Endothelial cell (in vitro differentiated cells): ENCODE data around the gene FSD1. TPM values are rescaled to one million over a fixed set of nuclear protein-coding genes. Genes with fewer than 3 reads are reported as not detected.

Experiments
- DNase-seq: peaks from one replicate; pipeline ENCODE4 v3.0.0; 2021; ENCODE audit warnings: low spot score
- H3K27ac Mint-ChIP-seq: one replicate; pipeline ENCODE4 v1.8.0; 2021; ENCODE audit warnings: mixed read lengths, inconsistent platforms; ENCODE audit not compliant: unreplicated experiment
- H3K27me3 Mint-ChIP-seq: one replicate; pipeline ENCODE4 v1.8.0; 2021; ENCODE audit warnings: mild to moderate bottlenecking, moderate library complexity, mixed read lengths, inconsistent platforms; ENCODE audit not compliant: unreplicated experiment
- H3K36me3 Mint-ChIP-seq: one replicate; pipeline ENCODE4 v1.8.0; 2021; ENCODE audit warnings: mild to moderate bottlenecking, low read depth, mixed read lengths, inconsistent platforms; ENCODE audit not compliant: unreplicated experiment
- H3K4me1 Mint-ChIP-seq: one replicate; pipeline ENCODE4 v1.8.0; 2021; ENCODE audit warnings: mild to moderate bottlenecking, mixed read lengths, inconsistent platforms; ENCODE audit not compliant: unreplicated experiment
- H3K4me3 Mint-ChIP-seq: one replicate; pipeline ENCODE4 v1.8.0; 2021; ENCODE audit warnings: mild to moderate bottlenecking, mixed read lengths, inconsistent platforms; ENCODE audit not compliant: unreplicated experiment
- H3K9me3 Mint-ChIP-seq: one replicate; pipeline ENCODE4 v1.8.0; 2021; ENCODE audit warnings: mixed read lengths, inconsistent platforms; ENCODE audit not compliant: unreplicated experiment
- CTCF ChIP-seq: fragments of 200-600 bp; sonication (generic); IDR thresholded peaks from one replicate; pipeline ENCODE4 v1.5.0; 2021; ENCODE audit warnings: antibody characterized with exemption; ENCODE audit not compliant: unreplicated experiment
- total RNA-seq: library from RNA; stranded (reverse); fragmentation: NEBNext Ultra II Directional; extraction: Animal tissue kit (Norgen Biotek cat#: 25700); gene quantifications from one replicate; pipeline ENCODE4 v1.2.1, GENCODE V29; 2021; ENCODE audit not compliant: unreplicated experiment

The FSD1 gene
- total RNA-seq, 1 donor from 2014 or later = 19.0 TPM

- no peaks in the 10 kb centered on the region for H3K9me3 Mint-ChIP-seq
- H3K27me3 Mint-ChIP-seq = peaks cover 15% of the 10 kb centered on the region
- H3K36me3 Mint-ChIP-seq = peaks cover 8% of the 10 kb centered on the region
- TF ChIP-seq CTCF = no peak
- no peak for DNase-seq
- H3K4me3 Mint-ChIP-seq = peak overlapping the region; percentile 37
- H3K4me1 Mint-ChIP-seq = peaks cover 28% of the 10 kb centered on the region
- no peak overlapping the region for H3K27ac Mint-ChIP-seq
Measured at GRCh38 chr19:4371247-4372164, 67.1 kb downstream of the FSD1 start.

GRCh38 chr19:4372165-4373012, 68.0 kb downstream of the FSD1 start:
- DNase-seq = no peak
- H3K27ac Mint-ChIP-seq = peak overlapping the region; percentile 9
- TF ChIP-seq CTCF = no peak
- H3K4me3 Mint-ChIP-seq = no peak overlapping the region
- peaks cover 18% of the 10 kb centered on the region for H3K27me3 Mint-ChIP-seq
- peaks cover 31% of the 10 kb centered on the region for H3K4me1 Mint-ChIP-seq
- peaks cover 8% of the 10 kb centered on the region for H3K36me3 Mint-ChIP-seq
- no peaks in the 10 kb centered on the region for H3K9me3 Mint-ChIP-seq

GRCh38 chr19:4373013-4373367, 68.6 kb downstream of the FSD1 start:
- Mint-ChIP-seq H3K4me1 (peaks cover 30% of the 10 kb centered on the region), H3K27ac (no peak overlapping the region), H3K9me3 (no peaks in the 10 kb centered on the region)

More at GRCh38 chr19:4373013-4373367, 68.6 kb downstream of the FSD1 start:
- no peak for TF ChIP-seq CTCF
- no peak for DNase-seq
- H3K36me3 Mint-ChIP-seq = peaks cover 8% of the 10 kb centered on the region
- H3K4me3 Mint-ChIP-seq = no peak overlapping the region
- H3K27me3 Mint-ChIP-seq = peaks cover 14% of the 10 kb centered on the region

Other genes starting within 250 kb of the FSD1 start
- 14.5 TPM for gene ZBTB7A, start 237.7 kb upstream of the FSD1 start, total RNA-seq
- gene MAP2K2, start 180.5 kb upstream of the FSD1 start, total RNA-seq = 153 TPM
- not detected for gene CREB3L3, start 151.0 kb upstream of the FSD1 start, total RNA-seq
- gene SIRT6, start 122.0 kb upstream of the FSD1 start, total RNA-seq = 24.6 TPM
- gene ANKRD24, start 121.9 kb upstream of the FSD1 start, total RNA-seq = 0.82 TPM
- gene EBI3, start 75.1 kb upstream of the FSD1 start, total RNA-seq = 9.7 TPM
- gene YJU2, start 57.5 kb upstream of the FSD1 start, total RNA-seq = 15.4 TPM
- 0.90 TPM for gene SHD, start 25.3 kb upstream of the FSD1 start, total RNA-seq
- gene TMIGD2, start 2.2 kb upstream of the FSD1 start, total RNA-seq = not detected
- gene STAP2, start 34.2 kb downstream of the FSD1 start, total RNA-seq = 66.2 TPM
- 18.3 TPM for gene MPND, start 39.0 kb downstream of the FSD1 start, total RNA-seq
- gene SH3GL1, start 95.9 kb downstream of the FSD1 start, total RNA-seq = 128 TPM
- 29.8 TPM for gene CHAF1A, start 98.0 kb downstream of the FSD1 start, total RNA-seq
- gene UBXN6, start 153.2 kb downstream of the FSD1 start, total RNA-seq = 45.7 TPM
- 107 TPM for gene HDGFL2, start 167.7 kb downstream of the FSD1 start, total RNA-seq
- 0.13 TPM for gene PLIN4, start 213.9 kb downstream of the FSD1 start, total RNA-seq
- gene PLIN5, start 230.6 kb downstream of the FSD1 start, total RNA-seq = 0.64 TPM
- gene LRG1, start 235.4 kb downstream of the FSD1 start, total RNA-seq = 2.2 TPM